RPMI7951 (cell line): ENCODE measurements around the gene RIN3. TPM values are rescaled to one million over a fixed set of nuclear protein-coding genes. Genes with fewer than 3 reads are reported as not detected.
A peak's percentile ranks its signal among the peaks of the same experiment; 100 is the strongest.

ENCODE experiments used
- DNase-seq: peaks from one replicate; pipeline ENCODE4 v3.0.0-alpha.2; 2012; ENCODE audit warnings: low read depth
- total RNA-seq: library from RNA; depleted of rRNA; stranded (reverse); fragments of >200 nt; shearing (Covaris generic); gene quantifications from 2 replicates; pipeline ENCODE4 v1.2.3, GENCODE V29; 2014

Gene RIN3
- total RNA-seq, 1 experiment from 2014 or later: 6.4 TPM

GRCh38 chr14:92528486-92529100, 15.0 kb downstream of the RIN3 start:
- DNase-seq: no peak

- no peak for DNase-seq
Measured at GRCh38 chr14:92529903-92530302, 16.3 kb downstream of the RIN3 start.

GRCh38 chr14:92531106-92531873, 17.7 kb downstream of the RIN3 start:
- no peak for DNase-seq

- no peak for DNase-seq
Measured at GRCh38 chr14:92532490-92533163, 19.0 kb downstream of the RIN3 start.

- no peak for DNase-seq
Measured at GRCh38 chr14:92534932-92535643, 21.5 kb downstream of the RIN3 start.

GRCh38 chr14:92536231-92536630, 22.6 kb downstream of the RIN3 start:
- peak; percentile 78 for DNase-seq

GRCh38 chr14:92538412-92538985, 24.9 kb downstream of the RIN3 start:
- DNase-seq: no peak

- DNase-seq: no peak
Measured at GRCh38 chr14:92539419-92539818, 25.8 kb downstream of the RIN3 start.

- DNase-seq: peak; percentile 78
Measured at GRCh38 chr14:92539875-92540274, 26.3 kb downstream of the RIN3 start.

- DNase-seq: peak; percentile 98
Measured at GRCh38 chr14:92540472-92541048, 27.0 kb downstream of the RIN3 start.

- DNase-seq: peak; percentile 75
Measured at GRCh38 chr14:92542766-92543554, 29.4 kb downstream of the RIN3 start.

GRCh38 chr14:92544051-92544720, 30.6 kb downstream of the RIN3 start:
- DNase-seq: no peak

- peak; percentile 87 for DNase-seq
Measured at GRCh38 chr14:92546347-92547053, 32.9 kb downstream of the RIN3 start.

GRCh38 chr14:92549105-92549858, 35.7 kb downstream of the RIN3 start:
- DNase-seq: no peak

GRCh38 chr14:92549859-92550230, 36.3 kb downstream of the RIN3 start:
- peak; percentile 29 for DNase-seq

- DNase-seq: no peak
Measured at GRCh38 chr14:92551044-92551841, 37.7 kb downstream of the RIN3 start.

GRCh38 chr14:92552066-92552465, 38.5 kb downstream of the RIN3 start:
- DNase-seq: peak; percentile 34

GRCh38 chr14:92553438-92553837, 39.9 kb downstream of the RIN3 start:
- DNase-seq: peak; percentile 79
